ENCODE results near the gene ADAMTS10. TPM values are rescaled to one million over a fixed set of nuclear protein-coding genes. Genes with fewer than 3 reads are reported as not detected.

ADAMTS10 gene
- total and polyA plus RNA-seq, 2 of the 8 experiments (the other 6 are each of a cell fraction or from before 2014, with no cell fraction given) = 6.9 to 17.4 TPM

DNA sequence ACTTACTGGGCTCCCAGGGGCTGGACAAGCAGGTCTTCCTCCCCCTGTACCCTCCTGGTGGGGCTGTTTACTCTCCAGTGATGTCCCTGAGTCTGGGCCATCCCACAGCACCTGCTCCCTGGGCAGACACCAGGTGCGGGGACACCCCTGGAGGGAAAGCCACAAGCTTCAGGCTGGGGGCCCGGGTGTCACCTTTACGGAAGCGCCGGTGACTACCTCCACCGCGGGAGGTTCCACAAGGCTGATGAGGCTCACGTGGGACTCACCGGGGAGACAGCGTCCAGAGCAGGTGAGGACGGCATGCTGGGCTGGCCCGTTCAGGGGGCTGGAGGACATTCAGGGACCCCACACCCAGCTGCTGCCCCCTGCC is 44.8 kb upstream of the ADAMTS10 start:
- WGBS, 2 experiments (ENCODE audit: extremely low coverage in 1 of 2, insufficient coverage in 1 of 2, insufficient read length in 1 of 2, insufficient replicate concordance in 2 of 2, low coverage in 1 of 2, low lambda C conversion rate in 2 of 2, missing lambda C conversion rate in 1 of 2) = 80% methylated on average over 10 of the region's 12 CpGs; no CpG with 5 or more reads in 1 of the 2 experiments

More for the DNA sequence above, 44.8 kb upstream of the ADAMTS10 start:
- H2BK12ac ChIP-seq (ENCODE audit: low read depth, low read length) = no peak overlapping the region
- H2AK5ac ChIP-seq (ENCODE audit: low read depth, low read length) = no peak overlapping the region
- H3K9me3 ChIP-seq (ENCODE audit: insufficient read depth in 2 of 2, low read depth in 1 of 2, low read length in 1 of 2) = no peaks in the 10 kb centered on the region
- H3K56ac ChIP-seq (replicated peaks; ENCODE audit: insufficient read length, low read depth, low read length) = no peak overlapping the region
- H3K4me3 ChIP-seq (ENCODE audit: extremely low read depth in 1 of 4, insufficient read depth in 2 of 4, low read depth in 3 of 4, low read length in 4 of 4) = no peak overlapping the region
- no peak overlapping the region for H3K18ac ChIP-seq (ENCODE audit: extremely low read depth, low read length)
- no peaks in the 10 kb centered on the region for H3K79me1 ChIP-seq (ENCODE audit: low read depth, low read length)
- peaks cover 0 to 6% (median 0%) of the 10 kb centered on the region in 4 experiments; a peak in 1 of 7 replicates for H3K4me1 ChIP-seq (replicated peaks in 1 of 4; ENCODE audit: control insufficient read depth in 3 of 4, insufficient read depth in 4 of 4, low read length in 3 of 4)
- H3K4ac ChIP-seq (replicated peaks; ENCODE audit: insufficient read length, low read depth, low read length) = no peak overlapping the region
- H3K36me3 ChIP-seq (ENCODE audit: control insufficient read depth in 2 of 4, insufficient read depth in 4 of 4, low read length in 3 of 4) = no peaks in the 10 kb centered on the region
- no peak overlapping the region for H3K9ac ChIP-seq (replicated peaks in 1 of 4; ENCODE audit: extremely low read depth in 1 of 4, low read depth in 3 of 4, low read length in 3 of 4)
- H4K20me1 ChIP-seq (replicated peaks in 1 of 2; ENCODE audit: control insufficient read depth in 1 of 2, insufficient read depth in 2 of 2, low read length in 2 of 2) = no peaks in the 10 kb centered on the region
- no peaks in the 10 kb centered on the region for H3K79me2 ChIP-seq (ENCODE audit: control insufficient read depth in 1 of 2, insufficient read depth in 2 of 2, low read length in 2 of 2)
- TF ChIP-seq, protein P1, sequence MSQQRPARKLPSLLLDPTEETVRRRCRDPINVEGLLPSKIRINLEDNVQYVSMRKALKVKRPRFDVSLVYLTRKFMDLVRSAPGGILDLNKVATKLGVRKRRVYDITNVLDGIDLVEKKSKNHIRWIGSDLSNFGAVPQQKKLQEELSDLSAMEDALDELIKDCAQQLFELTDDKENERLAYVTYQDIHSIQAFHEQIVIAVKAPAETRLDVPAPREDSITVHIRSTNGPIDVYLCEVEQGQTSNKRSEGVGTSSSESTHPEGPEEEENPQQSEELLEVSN (IDR thresholded peaks at IDR 0.05) = no peak
- DNase-seq (ENCODE audit: low read depth in 1 of 2, low spot score in 2 of 2) = no peak
- H2BK120ac ChIP-seq (replicated peaks; ENCODE audit: low read depth, low read length) = no peak overlapping the region
- peaks cover 0 to 2% (median 0%) of the 10 kb centered on the region in 4 experiments; a peak in 1 of 7 replicates for H3K27me3 ChIP-seq (replicated peaks in 1 of 4; ENCODE audit: control insufficient read depth in 3 of 4, extremely low read depth in 1 of 4, insufficient read depth in 3 of 4, low read length in 3 of 4)
- H3K14ac ChIP-seq (ENCODE audit: insufficient read length) = no peak overlapping the region
- no peak overlapping the region for H4K91ac ChIP-seq (replicated peaks; ENCODE audit: insufficient read length, low read length)
- H2AFZ ChIP-seq (ENCODE audit: low read length) = no peak overlapping the region
- H2BK5ac ChIP-seq (ENCODE audit: low read depth, low read length) = no peak overlapping the region
- POLR2A ChIA-PET (ENCODE audit: partially characterized antibody) = no interaction called here
- H4K5ac ChIP-seq (ENCODE audit: insufficient read length, low read depth, low read length) = no peak overlapping the region
- no peak overlapping the region for H3K27ac ChIP-seq (ENCODE audit: low read depth, low read length)
- no peak overlapping the region for H2BK20ac ChIP-seq (ENCODE audit: low read length)
- no peak overlapping the region for H3K4me2 ChIP-seq (ENCODE audit: insufficient read depth in 1 of 2, low read depth in 2 of 2, low read length in 2 of 2)
- 0 out of 2 replicates have a peak, but pooled peaks cover 3% of the 10 kb centered on the region for H3K23me2 ChIP-seq (ENCODE audit: low read depth, low read length)
- no peak overlapping the region for H3K23ac ChIP-seq (ENCODE audit: insufficient read length)
- CTCF ChIA-PET (ENCODE audit: partially characterized antibody) = interaction anchor here (0.7 to 4.5 kb wide), 14 partner anchors 8 to 479 kb away, joined by 3 to 41 read pairs (median 4); partner anchors contain the start of gene ACTL9
- no peak overlapping the region for H2BK15ac ChIP-seq (ENCODE audit: low read length)
- no peak overlapping the region for H4K8ac ChIP-seq (ENCODE audit: extremely low read depth, insufficient read depth, low read length)
- no peak for FAIRE-seq
